ENCODE results near the gene AGBL5.

Gene AGBL5

GRCh38 chr2:27054721-27055120 lies 3.3 kb downstream of the AGBL5 start:
- Histone ChIP-seq H4K8ac (ENCODE audit: low read depth, low read length) (no peak overlapping the region), H3K18ac (ENCODE audit: low read length) (no peak overlapping the region), H3K4me3 (ENCODE audit: low read length in 2 of 2) (no peak overlapping the region), H3K4me1 (ENCODE audit: control insufficient read depth in 2 of 2, insufficient read depth in 1 of 2, low read depth in 1 of 2, low read length in 2 of 2) (peaks cover 3 to 4% of the 10 kb centered on the region in 2 donors), H2BK5ac (ENCODE audit: low read length) (no peak overlapping the region), H2BK12ac (ENCODE audit: low read length) (no peak overlapping the region), H3K14ac (ENCODE audit: low read length) (no peak overlapping the region), H2AFZ (ENCODE audit: low read length) (no peak overlapping the region), H2BK15ac (ENCODE audit: low read length) (no peak overlapping the region), H3K23ac (ENCODE audit: low read depth, low read length, poor library complexity) (no peak overlapping the region), H4K91ac (ENCODE audit: low read depth, low read length, poor library complexity) (no peak overlapping the region), H3K36me3 (replicated peaks in 1 of 2; ENCODE audit: control insufficient read depth in 2 of 2, insufficient read depth in 2 of 2, low read length in 2 of 2) (peaks cover 49 to 69% of the 10 kb centered on the region in 2 donors), H2BK120ac (ENCODE audit: low read depth, low read length) (no peak overlapping the region), H3K79me1 (ENCODE audit: low read depth, low read length) (peaks cover 6% of the 10 kb centered on the region), H3K4me2 (ENCODE audit: insufficient read depth, low read length, poor library complexity, severe bottlenecking) (no peak overlapping the region), H3K27me3 (ENCODE audit: control insufficient read depth in 3 of 3, insufficient read depth in 3 of 3, low read depth in 1 of 3, low read length in 3 of 3) (no peaks in the 10 kb centered on the region), H3K9me3 (replicated peaks in 1 of 2; ENCODE audit: control insufficient read depth in 2 of 2, insufficient read depth in 1 of 2, low read depth in 1 of 2, low read length in 2 of 2) (no peaks in the 10 kb centered on the region), H3K27ac (replicated peaks; ENCODE audit: low read length) (no peak overlapping the region), H3K4ac (ENCODE audit: low read length) (no peak overlapping the region), H2AK5ac (ENCODE audit: low read depth, low read length) (no peak overlapping the region), H3K9ac (ENCODE audit: low read depth, low read length, poor library complexity) (no peak overlapping the region)
- no CpG with 5 or more reads among the region's 11 CpGs for WGBS, 2 donors (ENCODE audit: extremely low coverage in 2 of 2, insufficient read length in 2 of 2, insufficient replicate concordance in 1 of 2)
- DNase-seq (ENCODE audit: low spot score), result no peak

GRCh38 chr2:27057184-27057583 lies 5.7 kb downstream of the AGBL5 start:
- no peak for DNase-seq (ENCODE audit: low spot score)
- WGBS, 2 donors (ENCODE audit: extremely low coverage in 2 of 2, insufficient read length in 2 of 2, insufficient replicate concordance in 1 of 2), result no CpG with 5 or more reads among the region's 6 CpGs
- no peak overlapping the region for H3K14ac ChIP-seq (ENCODE audit: low read length)

GRCh38 chr2:27058210-27058609 lies 6.7 kb downstream of the AGBL5 start:
- H3K4me1 ChIP-seq (ENCODE audit: control insufficient read depth in 2 of 2, insufficient read depth in 1 of 2, low read depth in 1 of 2, low read length in 2 of 2), result no peaks in the 10 kb centered on the region
- H2AFZ ChIP-seq (ENCODE audit: low read length), result no peak overlapping the region
- no peak overlapping the region for H2BK5ac ChIP-seq (ENCODE audit: low read length)
- no peak overlapping the region for H3K14ac ChIP-seq (ENCODE audit: low read length)
- H3K9ac ChIP-seq (ENCODE audit: low read depth, low read length, poor library complexity), result peak overlapping the region; percentile 64
- no peak overlapping the region for H2BK15ac ChIP-seq (ENCODE audit: low read length)
- whole genome bisulfite sequencing, 2 donors (ENCODE audit: extremely low coverage in 2 of 2, insufficient read length in 2 of 2, insufficient replicate concordance in 1 of 2), result no CpG with 5 or more reads among the region's 10 CpGs
- no peaks in the 10 kb centered on the region for H3K27me3 ChIP-seq (ENCODE audit: control insufficient read depth in 3 of 3, insufficient read depth in 3 of 3, low read depth in 1 of 3, low read length in 3 of 3)
- no peak overlapping the region for H3K4ac ChIP-seq (ENCODE audit: low read length)
- no peak overlapping the region for H3K4me2 ChIP-seq (ENCODE audit: insufficient read depth, low read length, poor library complexity, severe bottlenecking)
- no peak overlapping the region for H2BK12ac ChIP-seq (ENCODE audit: low read length)
- peak overlapping the region; percentile 50 for H3K23ac ChIP-seq (ENCODE audit: low read depth, low read length, poor library complexity)
- peak overlapping the region; percentile 70 for H4K8ac ChIP-seq (ENCODE audit: low read depth, low read length)
- H3K4me3 ChIP-seq (ENCODE audit: low read length in 2 of 2), result no peak overlapping the region
- no peak overlapping the region for H4K91ac ChIP-seq (ENCODE audit: low read depth, low read length, poor library complexity)
- H3K18ac ChIP-seq (ENCODE audit: low read length), result no peak overlapping the region
- peaks cover 0 to 2% of the 10 kb centered on the region in 2 donors for H3K9me3 ChIP-seq (replicated peaks in 1 of 2; ENCODE audit: control insufficient read depth in 2 of 2, insufficient read depth in 1 of 2, low read depth in 1 of 2, low read length in 2 of 2)
- H3K27ac ChIP-seq (replicated peaks; ENCODE audit: low read length), result no peak overlapping the region
- peaks cover 53 to 91% of the 10 kb centered on the region in 2 donors for H3K36me3 ChIP-seq (replicated peaks in 1 of 2; ENCODE audit: control insufficient read depth in 2 of 2, insufficient read depth in 2 of 2, low read length in 2 of 2)
- DNase-seq (ENCODE audit: low spot score), result no peak
- H3K79me1 ChIP-seq (ENCODE audit: low read depth, low read length), result peaks cover 2% of the 10 kb centered on the region
- no peak overlapping the region for H2BK120ac ChIP-seq (ENCODE audit: low read depth, low read length)
- no peak overlapping the region for H2AK5ac ChIP-seq (ENCODE audit: low read depth, low read length)

More at GRCh38 chr2:27057184-27057583, 5.7 kb downstream of the AGBL5 start:
- no peak overlapping the region for H3K18ac ChIP-seq (ENCODE audit: low read length)
- H4K91ac ChIP-seq (ENCODE audit: low read depth, low read length, poor library complexity), result no peak overlapping the region
- H2BK5ac ChIP-seq (ENCODE audit: low read length), result no peak overlapping the region
- H3K79me1 ChIP-seq (ENCODE audit: low read depth, low read length), result peaks cover 2% of the 10 kb centered on the region
- H2BK15ac ChIP-seq (ENCODE audit: low read length), result no peak overlapping the region
- H3K9ac ChIP-seq (ENCODE audit: low read depth, low read length, poor library complexity), result no peak overlapping the region
- no peak overlapping the region for H4K8ac ChIP-seq (ENCODE audit: low read depth, low read length)
- H2AK5ac ChIP-seq (ENCODE audit: low read depth, low read length), result no peak overlapping the region
- no peak overlapping the region for H3K4me2 ChIP-seq (ENCODE audit: insufficient read depth, low read length, poor library complexity, severe bottlenecking)
- H3K4ac ChIP-seq (ENCODE audit: low read length), result no peak overlapping the region
- H3K23ac ChIP-seq (ENCODE audit: low read depth, low read length, poor library complexity), result no peak overlapping the region
- peaks cover 2 to 3% of the 10 kb centered on the region in 2 donors for H3K4me1 ChIP-seq (ENCODE audit: control insufficient read depth in 2 of 2, insufficient read depth in 1 of 2, low read depth in 1 of 2, low read length in 2 of 2)
- peaks cover 51 to 86% of the 10 kb centered on the region in 2 donors for H3K36me3 ChIP-seq (replicated peaks in 1 of 2; ENCODE audit: control insufficient read depth in 2 of 2, insufficient read depth in 2 of 2, low read length in 2 of 2)
- H3K4me3 ChIP-seq (ENCODE audit: low read length in 2 of 2), result no peak overlapping the region
- no peak overlapping the region for H2BK120ac ChIP-seq (ENCODE audit: low read depth, low read length)
- no peak overlapping the region for H3K27ac ChIP-seq (replicated peaks; ENCODE audit: low read length)
- no peaks in the 10 kb centered on the region for H3K9me3 ChIP-seq (replicated peaks in 1 of 2; ENCODE audit: control insufficient read depth in 2 of 2, insufficient read depth in 1 of 2, low read depth in 1 of 2, low read length in 2 of 2)
- H3K27me3 ChIP-seq (ENCODE audit: control insufficient read depth in 3 of 3, insufficient read depth in 3 of 3, low read depth in 1 of 3, low read length in 3 of 3), result no peaks in the 10 kb centered on the region
- H2AFZ ChIP-seq (ENCODE audit: low read length), result no peak overlapping the region
- H2BK12ac ChIP-seq (ENCODE audit: low read length), result no peak overlapping the region

DNA sequence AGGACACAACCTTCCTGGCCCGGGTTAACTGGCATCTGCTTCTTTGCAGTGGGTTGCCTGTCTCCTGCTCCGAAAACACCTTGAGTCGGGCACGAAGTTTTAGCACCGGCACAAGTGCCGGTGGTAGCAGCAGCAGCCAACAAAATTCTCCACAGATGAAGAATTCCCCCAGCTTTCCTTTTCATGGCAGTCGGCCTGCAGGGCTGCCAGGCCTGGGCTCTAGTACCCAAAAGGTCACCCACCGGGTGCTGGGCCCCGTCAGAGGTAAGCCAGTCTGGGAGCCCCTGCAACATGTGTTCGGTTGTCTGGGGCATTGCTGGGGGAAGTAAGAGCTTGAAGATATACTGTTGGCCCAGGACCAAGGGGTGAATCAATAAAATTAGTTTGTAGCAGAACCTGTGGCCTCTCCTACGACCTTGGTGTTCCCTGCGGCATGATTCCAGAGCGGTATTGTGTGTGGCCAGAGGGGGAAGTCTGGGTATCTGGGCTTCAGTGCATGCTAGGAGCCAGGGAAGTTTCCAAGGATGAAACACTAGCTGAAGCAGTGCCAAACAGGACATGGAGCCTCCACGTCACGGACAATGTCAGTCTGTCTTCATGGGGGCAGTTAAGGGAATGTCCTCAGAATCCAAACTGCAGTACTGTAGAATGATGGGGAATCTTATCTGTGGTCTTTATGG lies 7.8 kb downstream of the AGBL5 start:
- Histone ChIP-seq H4K8ac (ENCODE audit: low read depth, low read length) (no peak overlapping the region), H3K36me3 (replicated peaks in 1 of 2; ENCODE audit: control insufficient read depth in 2 of 2, insufficient read depth in 2 of 2, low read length in 2 of 2) (peaks cover 46 to 89% of the 10 kb centered on the region in 2 donors), H2BK120ac (ENCODE audit: low read depth, low read length) (no peak overlapping the region), H3K18ac (ENCODE audit: low read length) (no peak overlapping the region), H3K4me3 (ENCODE audit: low read length in 2 of 2) (no peak overlapping the region), H2BK5ac (ENCODE audit: low read length) (no peak overlapping the region), H2BK12ac (ENCODE audit: low read length) (no peak overlapping the region), H3K14ac (ENCODE audit: low read length) (no peak overlapping the region), H2BK15ac (ENCODE audit: low read length) (no peak overlapping the region), H3K4me1 (ENCODE audit: control insufficient read depth in 2 of 2, insufficient read depth in 1 of 2, low read depth in 1 of 2, low read length in 2 of 2) (no peaks in the 10 kb centered on the region), H2AFZ (ENCODE audit: low read length) (no peak overlapping the region), H3K4ac (ENCODE audit: low read length) (no peak overlapping the region), H3K9me3 (replicated peaks in 1 of 2; ENCODE audit: control insufficient read depth in 2 of 2, insufficient read depth in 1 of 2, low read depth in 1 of 2, low read length in 2 of 2) (peaks cover 0 to 2% of the 10 kb centered on the region in 2 donors), H3K79me1 (ENCODE audit: low read depth, low read length) (no peaks in the 10 kb centered on the region), H2AK5ac (ENCODE audit: low read depth, low read length) (no peak overlapping the region), H3K27ac (replicated peaks; ENCODE audit: low read length) (no peak overlapping the region), H3K23ac (ENCODE audit: low read depth, low read length, poor library complexity) (no peak overlapping the region), H4K91ac (ENCODE audit: low read depth, low read length, poor library complexity) (no peak overlapping the region), H3K27me3 (ENCODE audit: control insufficient read depth in 3 of 3, insufficient read depth in 3 of 3, low read depth in 1 of 3, low read length in 3 of 3) (no peaks in the 10 kb centered on the region), H3K9ac (ENCODE audit: low read depth, low read length, poor library complexity) (no peak overlapping the region), H3K4me2 (ENCODE audit: insufficient read depth, low read length, poor library complexity, severe bottlenecking) (no peak overlapping the region)
- WGBS, 2 donors (ENCODE audit: extremely low coverage in 2 of 2, insufficient read length in 2 of 2, insufficient replicate concordance in 1 of 2), result no CpG with 5 or more reads among the region's 15 CpGs
- no peak for DNase-seq (ENCODE audit: low spot score)

Data from neuronal stem cell (in vitro differentiated cells).